SU-DHL-6 (cell line): ENCODE data around the gene SNCB.

ENCODE experiments used
- EZH2phosphoT487 ChIP-seq: fragments of 200-600 bp; sonication (generic), shearing (Covaris generic); conservative IDR thresholded peaks from 2 replicates; pipeline ENCODE4 v1.6.1; 2018; ENCODE audit warnings: mild to moderate bottlenecking, antibody characterized with exemption, low read length, moderate library complexity, mixed read lengths
- TF ChIP-seq, protein P1 (sequence below): fragments of 200-600 bp; sonication (generic); IDR thresholded peaks from one replicate; pipeline ENCODE4 v1.5.1; 2017; ENCODE audit warnings: antibody characterized with exemption, mild to moderate bottlenecking, low read length, moderate library complexity; ENCODE audit not compliant: insufficient read depth, poor library complexity, severe bottlenecking

DNA sequence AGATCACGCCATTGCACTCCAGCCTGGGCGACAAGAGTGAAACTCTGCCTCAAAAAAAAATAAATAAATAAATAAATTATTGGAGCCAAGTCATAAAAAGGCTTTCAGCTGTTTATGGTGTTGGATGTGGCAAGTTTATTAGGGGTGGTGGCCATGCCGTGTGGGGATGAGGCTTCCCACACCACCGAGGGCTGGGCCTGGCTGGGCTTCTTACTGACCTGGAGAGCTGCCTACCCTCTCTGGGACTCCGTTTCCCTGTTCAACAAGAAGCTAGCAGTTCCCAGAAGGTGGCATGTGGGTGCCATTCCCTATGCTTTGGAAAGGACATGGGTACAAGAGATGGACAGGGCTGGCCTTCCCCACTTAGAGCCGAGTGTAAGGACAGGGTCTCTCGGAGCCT, 42.9 kb downstream of the SNCB start:
- TF ChIP-seq, protein P1, sequence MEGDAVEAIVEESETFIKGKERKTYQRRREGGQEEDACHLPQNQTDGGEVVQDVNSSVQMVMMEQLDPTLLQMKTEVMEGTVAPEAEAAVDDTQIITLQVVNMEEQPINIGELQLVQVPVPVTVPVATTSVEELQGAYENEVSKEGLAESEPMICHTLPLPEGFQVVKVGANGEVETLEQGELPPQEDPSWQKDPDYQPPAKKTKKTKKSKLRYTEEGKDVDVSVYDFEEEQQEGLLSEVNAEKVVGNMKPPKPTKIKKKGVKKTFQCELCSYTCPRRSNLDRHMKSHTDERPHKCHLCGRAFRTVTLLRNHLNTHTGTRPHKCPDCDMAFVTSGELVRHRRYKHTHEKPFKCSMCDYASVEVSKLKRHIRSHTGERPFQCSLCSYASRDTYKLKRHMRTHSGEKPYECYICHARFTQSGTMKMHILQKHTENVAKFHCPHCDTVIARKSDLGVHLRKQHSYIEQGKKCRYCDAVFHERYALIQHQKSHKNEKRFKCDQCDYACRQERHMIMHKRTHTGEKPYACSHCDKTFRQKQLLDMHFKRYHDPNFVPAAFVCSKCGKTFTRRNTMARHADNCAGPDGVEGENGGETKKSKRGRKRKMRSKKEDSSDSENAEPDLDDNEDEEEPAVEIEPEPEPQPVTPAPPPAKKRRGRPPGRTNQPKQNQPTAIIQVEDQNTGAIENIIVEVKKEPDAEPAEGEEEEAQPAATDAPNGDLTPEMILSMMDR = no peak
- TF ChIP-seq EZH2phosphoT487 = no peak
